KMS-11 (cell line): ENCODE results near the gene OR52A5.

Experiments
- H2AFZ ChIP-seq: fragments of 200-600 bp; sonication (generic); 2 replicates; pipeline ENCODE4 v1.6.1; 2016; ENCODE audit warnings: antibody characterized with exemption, mixed run types, low read depth
- H3K27ac ChIP-seq: fragments of 200-600 bp; sonication (generic); 2 replicates; pipeline ENCODE4 v1.6.1; 2016; ENCODE audit warnings: mild to moderate bottlenecking, mixed run types
- H3K27me3 ChIP-seq: fragments of 200-600 bp; sonication (generic); 2 replicates; pipeline ENCODE4 v1.6.1; 2017; ENCODE audit warnings: mild to moderate bottlenecking, low read depth, mixed run types, moderate library complexity; ENCODE audit not compliant: insufficient read depth
- H3K36me3 ChIP-seq: fragments of 200-600 bp; sonication (generic); 2 replicates; pipeline ENCODE4 v1.6.1; 2017; ENCODE audit warnings: mild to moderate bottlenecking, mixed run types; ENCODE audit not compliant: insufficient read depth
- H3K4me1 ChIP-seq: fragments of 200-600 bp; sonication (generic); 2 replicates; pipeline ENCODE4 v1.6.1; 2016; ENCODE audit warnings: mild to moderate bottlenecking, low read depth, mixed run types; ENCODE audit not compliant: poor library complexity, severe bottlenecking
- H3K4me2 ChIP-seq: fragments of 200-600 bp; sonication (generic); 2 replicates; pipeline ENCODE4 v1.7.0; 2016; ENCODE audit warnings: mild to moderate bottlenecking, mixed run types
- H3K4me3 ChIP-seq: fragments of 200-600 bp; sonication (generic); IDR thresholded peaks from 2 replicates; pipeline ENCODE4 v1.6.1; 2017; ENCODE audit warnings: low read depth, low read length, mixed read lengths; ENCODE audit not compliant: insufficient read depth
- H3K79me2 ChIP-seq: fragments of 200-600 bp; sonication (generic); 2 replicates; pipeline ENCODE4 v1.6.1; 2016; ENCODE audit warnings: low read depth, mixed run types; ENCODE audit not compliant: insufficient read depth
- H3K9ac ChIP-seq: fragments of 200-600 bp; sonication (generic); 2 replicates; pipeline ENCODE4 v1.6.1; 2016; ENCODE audit warnings: mild to moderate bottlenecking, mixed run types
- H4K20me1 ChIP-seq: fragments of 200-600 bp; sonication (generic); 2 replicates; pipeline ENCODE4 v1.6.1; 2016; ENCODE audit warnings: mild to moderate bottlenecking, mixed run types; ENCODE audit not compliant: insufficient read depth
- TF ChIP-seq, protein P1 (sequence below): fragments of 200-600 bp; sonication (generic); conservative IDR thresholded peaks from 2 replicates; pipeline ENCODE4 v1.6.1; 2017; ENCODE audit warnings: low read depth, mild to moderate bottlenecking, antibody characterized with exemption, low read length, moderate library complexity, mixed read lengths

Gene OR52A5

DNA sequence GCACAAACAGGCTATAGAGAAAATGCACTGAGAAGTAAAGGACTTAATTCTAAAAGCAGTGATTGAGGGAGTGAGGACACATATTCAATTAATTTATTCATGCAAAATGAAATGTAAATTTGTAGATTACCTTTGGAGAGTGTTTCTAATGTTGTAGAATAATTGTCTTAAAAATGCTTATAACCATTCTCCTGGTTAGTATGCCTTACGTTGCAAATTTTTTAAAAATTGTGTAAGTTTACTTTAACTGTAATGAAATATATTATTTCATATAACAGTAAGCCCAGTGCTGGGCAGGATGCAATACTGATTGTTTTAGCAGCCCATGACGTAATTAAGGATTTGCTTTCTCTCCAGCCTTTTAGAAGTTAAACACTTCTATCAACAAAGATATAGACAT, 42.1 kb downstream of the OR52A5 start:
- no peak overlapping the region for H3K4me2 ChIP-seq
- no peaks in the 10 kb centered on the region for H4K20me1 ChIP-seq
- no peaks in the 10 kb centered on the region for H3K79me2 ChIP-seq
- H3K36me3 ChIP-seq = no peaks in the 10 kb centered on the region
- H3K4me1 ChIP-seq = no peaks in the 10 kb centered on the region
- TF ChIP-seq, protein P1, sequence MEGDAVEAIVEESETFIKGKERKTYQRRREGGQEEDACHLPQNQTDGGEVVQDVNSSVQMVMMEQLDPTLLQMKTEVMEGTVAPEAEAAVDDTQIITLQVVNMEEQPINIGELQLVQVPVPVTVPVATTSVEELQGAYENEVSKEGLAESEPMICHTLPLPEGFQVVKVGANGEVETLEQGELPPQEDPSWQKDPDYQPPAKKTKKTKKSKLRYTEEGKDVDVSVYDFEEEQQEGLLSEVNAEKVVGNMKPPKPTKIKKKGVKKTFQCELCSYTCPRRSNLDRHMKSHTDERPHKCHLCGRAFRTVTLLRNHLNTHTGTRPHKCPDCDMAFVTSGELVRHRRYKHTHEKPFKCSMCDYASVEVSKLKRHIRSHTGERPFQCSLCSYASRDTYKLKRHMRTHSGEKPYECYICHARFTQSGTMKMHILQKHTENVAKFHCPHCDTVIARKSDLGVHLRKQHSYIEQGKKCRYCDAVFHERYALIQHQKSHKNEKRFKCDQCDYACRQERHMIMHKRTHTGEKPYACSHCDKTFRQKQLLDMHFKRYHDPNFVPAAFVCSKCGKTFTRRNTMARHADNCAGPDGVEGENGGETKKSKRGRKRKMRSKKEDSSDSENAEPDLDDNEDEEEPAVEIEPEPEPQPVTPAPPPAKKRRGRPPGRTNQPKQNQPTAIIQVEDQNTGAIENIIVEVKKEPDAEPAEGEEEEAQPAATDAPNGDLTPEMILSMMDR = no peak
- H2AFZ ChIP-seq = no peak overlapping the region
- H3K27ac ChIP-seq = no peak overlapping the region
- H3K4me3 ChIP-seq = no peak overlapping the region
- H3K9ac ChIP-seq = no peak overlapping the region
- H3K27me3 ChIP-seq = no peaks in the 10 kb centered on the region

DNA sequence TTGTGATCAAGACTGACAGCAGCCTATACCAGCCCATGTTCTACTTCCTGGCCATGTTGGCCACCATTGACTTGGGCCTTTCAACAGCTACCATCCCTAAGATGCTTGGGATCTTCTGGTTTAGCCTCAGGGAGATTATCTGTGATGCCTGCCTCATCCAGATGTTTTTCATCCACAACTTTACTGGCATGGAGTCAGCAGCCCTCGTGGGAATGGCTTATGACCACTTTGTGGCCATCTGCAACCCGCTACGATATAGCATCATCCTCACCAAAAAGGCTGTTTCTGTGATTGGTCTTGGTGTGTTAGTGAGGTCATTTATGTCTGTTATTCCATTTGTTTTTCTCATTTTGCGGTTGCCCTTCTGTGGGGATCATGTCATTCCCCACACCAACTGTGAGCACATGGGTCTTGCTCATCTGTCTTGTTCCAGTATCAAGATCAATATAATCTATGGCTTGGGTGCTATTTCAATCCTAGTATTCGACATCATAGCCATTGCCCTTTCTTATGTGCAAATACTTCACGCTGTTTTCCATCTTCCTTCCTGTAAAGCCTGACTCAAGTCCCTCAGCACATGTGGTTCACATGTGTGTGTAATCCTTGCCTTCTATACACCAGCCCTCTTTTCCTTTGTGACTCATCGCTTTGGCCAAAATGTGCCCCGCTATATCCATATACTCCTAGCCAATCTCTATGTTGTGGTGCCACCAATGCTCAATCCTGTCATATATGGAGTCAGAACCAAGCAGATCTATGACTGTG, 45.2 kb downstream of the OR52A5 start:
- Histone ChIP-seq H4K20me1 (no peaks in the 10 kb centered on the region), H3K4me2 (no peak overlapping the region), H3K9ac (no peak overlapping the region), H3K27me3 (no peaks in the 10 kb centered on the region), H2AFZ (no peak overlapping the region), H3K79me2 (no peaks in the 10 kb centered on the region), H3K4me3 (no peak overlapping the region), H3K36me3 (no peaks in the 10 kb centered on the region), H3K4me1 (no peaks in the 10 kb centered on the region), H3K27ac (no peak overlapping the region)
- TF ChIP-seq, protein P1 = no peak

DNA sequence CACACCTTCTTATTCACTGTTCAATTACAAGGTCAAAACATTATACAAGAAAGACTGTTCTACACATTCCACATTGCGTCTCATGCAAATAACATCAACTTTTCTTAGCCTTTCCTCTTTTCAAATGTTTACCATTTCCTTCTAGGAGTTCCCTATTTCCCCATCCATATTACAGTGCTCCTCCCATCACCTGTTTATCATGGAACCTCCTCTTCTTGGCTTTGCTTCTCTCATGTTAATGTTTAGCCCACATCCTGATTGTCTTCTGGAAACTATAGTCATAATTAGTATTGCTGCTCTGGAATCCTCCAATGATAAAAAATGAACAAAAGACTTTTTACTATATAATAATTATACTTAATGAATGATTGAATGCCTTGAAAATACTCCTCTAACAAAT, 47.5 kb downstream of the OR52A5 start:
- no peaks in the 10 kb centered on the region for H3K79me2 ChIP-seq
- no peaks in the 10 kb centered on the region for H3K27me3 ChIP-seq
- TF ChIP-seq, protein P1 = no peak

GRCh38 chr11:5088556-5088955, 49.6 kb downstream of the OR52A5 start:
- Histone ChIP-seq H3K27ac (no peak overlapping the region), H3K4me1 (no peaks in the 10 kb centered on the region), H3K36me3 (no peaks in the 10 kb centered on the region), H3K79me2 (no peaks in the 10 kb centered on the region), H3K4me3 (no peak overlapping the region), H2AFZ (no peak overlapping the region), H3K9ac (no peak overlapping the region), H3K27me3 (no peaks in the 10 kb centered on the region), H4K20me1 (no peaks in the 10 kb centered on the region), H3K4me2 (no peak overlapping the region)
- TF ChIP-seq, protein P1 = no peak

More for the DNA sequence above, 47.5 kb downstream of the OR52A5 start:
- Histone ChIP-seq H3K36me3 (no peaks in the 10 kb centered on the region), H3K4me1 (no peaks in the 10 kb centered on the region), H3K4me3 (no peak overlapping the region), H4K20me1 (no peaks in the 10 kb centered on the region), H3K9ac (no peak overlapping the region), H3K27ac (no peak overlapping the region), H2AFZ (no peak overlapping the region), H3K4me2 (no peak overlapping the region)
